ENCODE measurements around the gene ATP2A1.
"Not testable (repeated sequence)": the region's sequence is repeated elsewhere in the genome, so short reads cannot be mapped to it uniquely, and the experiment has no call there.

Gene ATP2A1

DNA sequence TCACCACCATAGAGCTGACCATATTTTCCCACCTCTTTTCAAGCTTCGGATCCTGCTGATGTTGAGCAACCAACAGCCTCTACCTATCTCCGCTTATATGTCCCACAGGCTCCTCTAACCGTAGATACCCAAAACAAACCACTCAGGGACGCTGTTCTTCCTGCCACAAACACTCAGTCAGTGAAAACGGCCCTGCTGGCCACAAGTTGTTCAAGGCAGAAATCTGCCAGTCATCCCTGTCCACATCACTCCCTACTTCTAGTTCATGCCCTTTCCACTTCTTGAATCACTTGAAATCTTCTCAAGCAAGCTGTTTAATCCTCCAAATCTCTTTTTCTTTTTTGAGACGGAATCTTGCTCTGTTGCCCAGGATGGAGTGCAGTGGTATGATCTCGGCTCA lies 38.8 kb downstream of the ATP2A1 start:
- Histone ChIP-seq H3K4me3 (no peak overlapping the region), H3K9me3 (no peaks in the 10 kb centered on the region), H3K27me3 (ENCODE audit: low read depth) (no peaks in the 10 kb centered on the region), H3K4me1 (no peaks in the 10 kb centered on the region), H3K36me3 (replicated peaks) (no peaks in the 10 kb centered on the region)
- DNase-seq (ENCODE audit: low spot score in 2 of 2) = no peak
- in situ Hi-C loops (cut with MboI; ENCODE audit: low sequenced_read_pairs) = no loop called here

DNA sequence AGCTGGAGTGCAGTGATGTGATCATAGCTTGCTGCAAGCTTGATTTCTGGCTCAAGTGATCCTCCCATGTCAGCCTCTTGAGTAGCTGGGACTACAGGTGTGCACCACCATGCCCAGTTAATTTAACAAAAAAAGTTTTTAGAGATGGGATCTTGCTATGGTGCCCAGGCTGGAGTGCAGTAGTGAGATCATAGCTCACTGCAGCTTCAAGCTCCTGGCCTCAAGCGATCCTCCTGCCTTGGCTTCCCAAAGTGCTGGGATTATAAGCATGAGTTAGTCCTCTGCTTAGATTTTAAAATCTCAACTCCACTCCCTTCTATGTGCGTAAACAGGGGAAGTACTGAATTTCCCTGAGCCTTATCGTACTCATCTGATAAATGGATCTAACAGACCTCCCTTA lies 40.4 kb downstream of the ATP2A1 start:
- H3K27me3 ChIP-seq (ENCODE audit: low read depth) = no peaks in the 10 kb centered on the region
- H3K4me1 ChIP-seq = no peaks in the 10 kb centered on the region
- H3K36me3 ChIP-seq (replicated peaks) = no peaks in the 10 kb centered on the region
- DNase-seq (ENCODE audit: low spot score in 2 of 2) = no peak
- in situ Hi-C loops (cut with MboI; ENCODE audit: low sequenced_read_pairs) = no loop called here
- no peak overlapping the region for H3K4me3 ChIP-seq
- no peaks in the 10 kb centered on the region for H3K9me3 ChIP-seq

DNA sequence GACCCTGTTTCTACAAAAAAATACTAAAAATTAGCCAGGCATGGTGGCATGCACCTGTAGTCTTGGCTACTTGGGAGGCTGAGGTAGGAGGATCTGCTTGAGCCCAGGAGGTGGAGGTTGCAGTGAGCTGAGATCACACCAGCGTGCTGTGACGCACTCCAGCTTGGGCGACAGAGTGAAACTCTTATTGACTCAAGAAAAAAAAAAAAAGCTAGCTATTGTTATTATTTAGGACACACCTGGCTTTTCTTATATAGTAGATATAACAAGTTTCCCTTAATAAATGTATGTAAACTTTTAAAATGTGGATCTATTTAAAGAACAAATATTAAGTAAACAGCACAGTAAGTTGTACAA lies 44.9 kb downstream of the ATP2A1 start:
- H3K36me3 ChIP-seq (replicated peaks) = no peaks in the 10 kb centered on the region
- no peaks in the 10 kb centered on the region for H3K27me3 ChIP-seq (ENCODE audit: low read depth)
- no peak overlapping the region for H3K4me3 ChIP-seq
- DNase-seq (ENCODE audit: low spot score in 2 of 2) = no peak
- H3K9me3 ChIP-seq = no peaks in the 10 kb centered on the region
- in situ Hi-C loops (cut with MboI; ENCODE audit: low sequenced_read_pairs) = no loop called here
- no peaks in the 10 kb centered on the region; the same call in 1 of the 2 replicates for H3K4me1 ChIP-seq

DNA sequence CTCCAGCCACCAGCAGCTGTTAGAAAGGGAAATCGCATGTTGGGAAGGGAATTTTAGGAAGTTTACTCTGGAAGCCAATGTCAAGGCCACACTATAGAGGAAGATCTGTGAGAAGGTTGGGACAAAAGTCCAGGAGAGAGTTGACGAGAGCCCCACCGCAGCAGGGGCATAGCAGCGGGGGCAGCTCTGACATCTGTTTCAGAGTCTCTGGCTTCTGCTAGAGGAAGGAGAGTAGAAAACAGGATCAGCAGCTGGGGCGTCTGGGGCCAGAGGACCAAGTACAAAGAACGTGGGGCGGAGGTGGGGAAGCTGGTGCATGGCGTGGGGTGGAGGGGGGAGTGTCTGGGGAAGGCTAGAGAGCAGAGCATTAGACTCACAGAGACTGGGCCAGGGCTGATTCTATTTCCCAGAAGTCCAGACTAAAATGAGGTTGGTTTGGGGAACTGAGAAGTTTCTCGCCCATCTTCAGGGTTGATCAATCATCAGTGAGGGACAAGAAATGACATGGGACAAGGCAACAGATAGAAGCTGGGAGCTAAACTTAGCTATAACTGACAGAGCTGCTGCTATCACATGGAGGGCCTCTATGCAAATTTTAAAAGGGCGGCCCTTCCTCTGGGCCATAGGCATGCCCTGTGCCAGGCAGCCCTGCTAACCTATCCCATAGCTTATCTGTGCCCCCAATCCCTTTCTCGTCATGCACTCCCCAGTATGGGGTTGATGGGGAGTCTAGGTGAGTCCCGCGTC lies 45.5 kb downstream of the ATP2A1 start:
- Histone ChIP-seq H3K4me3 (no peak overlapping the region), H3K36me3 (replicated peaks) (no peaks in the 10 kb centered on the region), H3K4me1 (no peaks in the 10 kb centered on the region; the same call in 1 of the 2 replicates), H3K9me3 (no peaks in the 10 kb centered on the region), H3K27me3 (ENCODE audit: low read depth) (no peaks in the 10 kb centered on the region)
- no peak for DNase-seq (ENCODE audit: low spot score in 2 of 2)
- in situ Hi-C loops (cut with MboI; ENCODE audit: low sequenced_read_pairs) = no loop called here

DNA sequence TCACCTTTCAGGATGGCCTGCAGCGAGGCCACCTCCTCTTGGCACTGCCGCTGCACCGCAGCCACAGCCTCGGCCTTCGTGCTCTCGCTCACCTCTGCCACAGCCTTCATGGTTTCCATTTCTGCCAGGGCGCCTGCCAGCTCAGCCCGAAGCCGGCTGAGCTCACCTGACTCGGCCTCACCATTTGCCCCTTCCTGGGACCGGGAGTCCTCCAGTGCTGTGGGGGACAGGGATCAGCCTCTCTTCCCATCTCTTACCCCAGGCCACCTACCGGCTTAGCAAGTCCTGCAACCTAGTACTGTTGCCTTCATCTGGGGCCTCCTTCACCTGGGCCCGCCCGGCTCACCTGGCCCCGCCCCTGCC lies 46.1 kb downstream of the ATP2A1 start:
- Histone ChIP-seq H3K4me3 (peak overlapping the region; percentile 87), H3K27me3 (ENCODE audit: low read depth) (no peaks in the 10 kb centered on the region), H3K36me3 (replicated peaks) (no peaks in the 10 kb centered on the region), H3K4me1 (no peaks in the 10 kb centered on the region; the same call in 1 of the 2 replicates), H3K9me3 (no peaks in the 10 kb centered on the region)
- no peak for DNase-seq (ENCODE audit: low spot score in 2 of 2)
- in situ Hi-C loops (cut with MboI; ENCODE audit: low sequenced_read_pairs) = no loop called here

DNA sequence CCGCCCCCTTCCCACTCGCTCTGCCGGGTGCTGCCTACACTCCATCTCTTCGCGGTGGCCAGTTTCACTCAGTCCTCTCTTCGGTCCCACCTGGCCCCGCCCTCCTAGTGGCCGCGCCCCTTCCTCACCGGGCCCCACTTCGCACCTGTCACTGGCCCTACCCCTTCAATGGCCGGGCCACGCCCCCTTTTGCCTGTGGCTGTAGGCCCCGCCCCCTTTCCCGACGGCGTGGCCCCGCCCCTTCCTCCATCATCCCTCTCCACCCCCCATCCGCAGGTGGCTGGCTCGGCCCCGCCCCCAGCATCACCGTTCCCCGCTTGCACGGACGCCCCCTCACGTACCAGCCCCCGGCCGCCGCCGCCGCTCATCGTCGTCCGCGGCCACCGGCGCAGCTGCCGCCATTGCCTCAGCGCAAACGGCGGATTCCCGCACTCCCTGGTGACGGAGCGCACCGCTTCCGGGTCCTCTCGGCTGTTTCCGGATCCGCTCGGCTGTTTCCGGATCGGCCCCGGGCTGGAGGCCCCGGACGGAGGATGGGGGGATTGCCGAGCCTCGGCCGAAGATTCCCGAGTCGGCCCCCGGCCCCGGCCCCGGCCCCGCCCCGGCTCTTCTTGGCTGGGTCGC lies 46.6 kb downstream of the ATP2A1 start, which contains the start of gene RABEP2:
Gene RABEP2 (minus strand): TSS at position 477 of the 624 bp plus-strand sequence. CDS start 75 bp downstream, at position 402.
- no peaks in the 10 kb centered on the region for H3K9me3 ChIP-seq
- DNase-seq (ENCODE audit: low spot score in 2 of 2) = peak; percentile 85 to 98
- H3K36me3 ChIP-seq (replicated peaks) = no peaks in the 10 kb centered on the region
- no peaks in the 10 kb centered on the region for H3K27me3 ChIP-seq (ENCODE audit: low read depth)
- no peaks in the 10 kb centered on the region; the same call in 1 of the 2 replicates for H3K4me1 ChIP-seq
- in situ Hi-C loops (cut with MboI; ENCODE audit: low sequenced_read_pairs) = no loop called here
- H3K4me3 ChIP-seq = peak within 1 kb of the TSS; percentile 87

DNA sequence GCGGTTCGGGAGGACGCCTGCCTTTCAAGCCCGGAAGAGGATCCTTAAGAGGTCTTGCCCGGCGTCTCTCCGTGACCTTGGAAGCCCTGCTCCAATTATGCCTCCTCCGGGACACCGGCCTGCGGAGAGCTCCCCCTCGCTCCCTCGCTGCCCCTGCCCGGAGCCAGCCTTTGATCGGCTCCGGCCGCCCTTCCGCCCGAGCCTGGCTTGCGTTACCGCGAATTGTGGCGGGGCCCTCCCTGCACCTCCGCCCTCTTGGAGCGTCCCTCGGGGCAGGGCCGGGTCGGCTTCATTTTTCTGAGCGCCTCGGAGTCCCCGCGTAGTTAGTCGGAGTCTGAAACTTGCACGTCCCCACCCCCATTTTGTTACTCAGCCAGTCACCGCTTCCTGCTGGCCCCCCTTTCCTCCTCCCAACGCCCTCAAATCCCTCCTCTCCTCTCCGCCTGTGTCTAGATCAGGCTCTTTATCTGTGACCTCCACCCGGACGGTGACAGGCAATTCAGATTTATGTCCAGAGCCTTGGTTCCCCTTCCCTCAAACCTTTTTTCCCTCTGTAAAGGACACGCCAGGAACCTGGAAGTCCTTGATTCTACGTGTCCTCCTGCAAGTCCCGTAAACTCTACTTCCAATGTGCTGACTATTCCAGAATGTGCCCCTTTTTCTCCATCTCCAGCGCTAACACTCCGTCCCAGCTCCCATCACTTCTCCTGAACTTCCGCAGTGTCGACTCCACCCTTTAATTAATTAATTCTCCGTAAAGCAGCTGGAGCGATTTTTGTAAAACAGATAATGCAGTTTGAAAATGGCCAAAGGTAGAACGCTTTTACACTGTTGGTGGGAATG lies 47.3 kb downstream of the ATP2A1 start:
- no peaks in the 10 kb centered on the region for H3K9me3 ChIP-seq
- no peaks in the 10 kb centered on the region; the same call in 1 of the 2 replicates for H3K4me1 ChIP-seq
- H3K36me3 ChIP-seq (replicated peaks) = no peaks in the 10 kb centered on the region
- DNase-seq (ENCODE audit: low spot score in 2 of 2) = peak; percentile 68 to 90
- no peaks in the 10 kb centered on the region for H3K27me3 ChIP-seq (ENCODE audit: low read depth)
- H3K4me3 ChIP-seq = peak overlapping the region; percentile 87
- in situ Hi-C loops (cut with MboI; ENCODE audit: low sequenced_read_pairs) = no loop called here

DNA sequence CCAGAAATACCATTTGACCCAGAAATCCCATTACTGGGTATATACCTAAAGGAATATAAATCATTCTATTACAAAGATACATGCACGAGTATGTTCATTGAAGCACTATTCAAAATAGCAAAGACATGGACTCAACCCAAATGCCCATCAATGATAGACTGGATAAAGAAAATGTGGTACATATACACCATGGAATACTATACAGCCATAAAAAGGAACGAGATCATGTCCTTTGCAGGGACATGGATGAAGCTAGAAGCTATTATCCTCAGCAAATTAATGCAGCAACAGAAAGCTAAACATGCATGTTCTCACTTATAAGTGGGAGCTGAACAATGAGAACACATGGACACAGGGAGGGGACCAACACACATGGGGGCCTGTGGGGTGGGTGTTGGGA lies 48.0 kb downstream of the ATP2A1 start:
- in situ Hi-C loops (cut with MboI; ENCODE audit: low sequenced_read_pairs); H3K4me1 ChIP-seq; DNase-seq (ENCODE audit: low spot score in 2 of 2); H3K36me3 ChIP-seq (replicated peaks); H3K9me3 ChIP-seq; H3K27me3 ChIP-seq (ENCODE audit: low read depth): not testable (repeated sequence)
- H3K4me3 ChIP-seq = peak overlapping the region; percentile 87; the same call in 1 of the 2 replicates

DNA sequence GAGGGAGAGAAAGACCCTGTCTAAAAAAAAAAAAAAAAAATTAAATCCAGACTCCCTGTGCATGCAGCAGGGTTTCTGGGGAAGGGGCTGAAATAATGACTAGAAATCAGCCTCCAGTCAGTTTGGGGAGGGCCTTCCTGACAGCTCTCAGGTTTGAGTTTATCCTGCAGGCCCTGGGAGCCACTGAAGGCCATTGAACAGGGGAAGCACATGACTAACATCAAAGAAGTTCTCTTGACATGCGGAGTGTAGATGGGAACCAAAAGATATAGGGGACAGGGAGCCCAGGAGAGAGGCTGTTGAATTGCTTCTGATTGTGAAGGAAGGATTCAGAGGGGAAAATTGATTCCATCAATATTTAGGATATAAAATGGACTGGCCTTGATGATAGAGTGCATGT lies 49.5 kb downstream of the ATP2A1 start:
- in situ Hi-C loops (cut with MboI; ENCODE audit: low sequenced_read_pairs) = no loop called here
- no peak for DNase-seq (ENCODE audit: low spot score in 2 of 2)
- no peaks in the 10 kb centered on the region for H3K36me3 ChIP-seq (replicated peaks)

DNA sequence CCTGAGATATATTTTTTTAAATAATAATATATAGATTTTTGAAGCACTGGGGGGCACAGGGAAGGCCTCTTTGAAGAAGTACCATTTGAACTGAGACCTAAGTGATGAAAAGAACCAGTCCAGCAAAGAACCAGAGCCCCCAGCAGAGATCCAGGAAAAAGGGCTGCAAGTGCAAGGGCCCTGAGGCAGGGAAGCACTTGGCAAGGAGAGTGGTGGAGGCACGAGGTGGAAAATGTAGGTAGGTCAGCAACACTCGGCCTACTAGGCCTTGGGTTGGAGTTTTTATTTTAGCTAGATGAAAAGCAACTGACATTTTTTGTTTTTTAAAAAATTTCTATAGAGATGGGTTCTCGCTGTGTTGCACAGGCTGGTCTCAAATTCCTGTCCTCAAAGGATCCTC lies 51.9 kb downstream of the ATP2A1 start:
- no peak for DNase-seq (ENCODE audit: low spot score in 2 of 2)
- Histone ChIP-seq H3K27me3 (ENCODE audit: low read depth) (no peaks in the 10 kb centered on the region), H3K4me3 (no peak overlapping the region), H3K4me1 (no peaks in the 10 kb centered on the region), H3K9me3 (no peaks in the 10 kb centered on the region), H3K36me3 (replicated peaks) (no peaks in the 10 kb centered on the region)
- in situ Hi-C loops (cut with MboI; ENCODE audit: low sequenced_read_pairs) = no loop called here

More for the DNA sequence above, 49.5 kb downstream of the ATP2A1 start:
- no peaks in the 10 kb centered on the region; the same call in 1 of the 2 replicates for H3K4me1 ChIP-seq
- no peaks in the 10 kb centered on the region for H3K9me3 ChIP-seq
- no peak overlapping the region for H3K4me3 ChIP-seq
- H3K27me3 ChIP-seq (ENCODE audit: low read depth) = no peaks in the 10 kb centered on the region

DNA sequence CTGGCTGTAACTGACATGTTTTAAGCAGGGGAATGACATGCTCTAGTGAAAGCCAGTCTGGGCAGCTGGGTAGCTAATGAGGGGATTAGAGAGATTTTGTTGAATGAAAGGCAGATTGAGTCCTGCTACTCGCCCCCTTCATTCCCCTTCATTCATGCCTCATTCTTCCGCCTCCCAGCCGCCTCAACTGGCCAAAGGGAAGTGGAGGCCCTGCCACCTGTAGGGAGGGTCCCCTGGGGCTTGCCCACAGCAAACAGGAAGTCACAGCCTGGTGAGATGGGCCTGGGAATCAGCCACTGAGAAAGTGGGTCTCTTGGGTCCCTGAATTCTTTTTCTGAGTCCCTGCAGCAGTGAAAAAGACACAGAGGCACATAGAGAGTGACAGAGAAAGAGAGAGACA lies 52.4 kb downstream of the ATP2A1 start:
- Histone ChIP-seq H3K36me3 (replicated peaks) (no peaks in the 10 kb centered on the region), H3K4me1 (no peaks in the 10 kb centered on the region), H3K4me3 (no peak overlapping the region), H3K9me3 (no peaks in the 10 kb centered on the region), H3K27me3 (ENCODE audit: low read depth) (no peaks in the 10 kb centered on the region)
- peak; percentile 24 to 55 for DNase-seq (ENCODE audit: low spot score in 2 of 2)
- in situ Hi-C loops (cut with MboI; ENCODE audit: low sequenced_read_pairs) = no loop called here

DNA sequence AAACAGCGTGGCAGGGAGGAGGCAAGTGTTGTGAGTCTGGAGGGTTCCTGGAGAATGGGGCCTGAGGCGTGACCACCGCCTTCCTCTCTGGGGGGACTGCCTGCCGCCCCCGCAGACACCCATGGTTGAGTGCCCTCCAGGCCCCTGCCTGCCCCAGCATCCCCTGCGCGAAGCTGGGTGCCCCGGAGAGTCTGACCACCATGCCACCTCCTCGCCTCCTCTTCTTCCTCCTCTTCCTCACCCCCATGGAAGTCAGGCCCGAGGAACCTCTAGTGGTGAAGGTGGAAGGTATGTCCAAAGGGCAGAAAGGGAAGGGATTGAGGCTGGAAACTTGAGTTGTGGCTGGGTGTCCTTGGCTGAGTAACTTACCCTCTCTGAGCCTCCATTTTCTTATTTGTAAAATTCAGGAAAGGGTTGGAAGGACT lies 53.5 kb downstream of the ATP2A1 start, which contains the start of gene CD19:
Gene CD19 (plus strand): TSS at position 171 of the 425 bp plus-strand sequence. CDS start 30 bp downstream, at position 201.
- no peak for DNase-seq (ENCODE audit: low spot score in 2 of 2)
- no peaks in the 10 kb centered on the region for H3K36me3 ChIP-seq (replicated peaks)
- H3K4me3 ChIP-seq = no peak within 1 kb of the TSS
- H3K27me3 ChIP-seq (ENCODE audit: low read depth) = no peaks in the 10 kb centered on the region
- H3K9me3 ChIP-seq = no peaks in the 10 kb centered on the region
- H3K4me1 ChIP-seq = peaks cover 2% of the 10 kb centered on the region; the same call in 1 of the 2 replicates
- in situ Hi-C loops (cut with MboI; ENCODE audit: low sequenced_read_pairs) = no loop called here

DNA sequence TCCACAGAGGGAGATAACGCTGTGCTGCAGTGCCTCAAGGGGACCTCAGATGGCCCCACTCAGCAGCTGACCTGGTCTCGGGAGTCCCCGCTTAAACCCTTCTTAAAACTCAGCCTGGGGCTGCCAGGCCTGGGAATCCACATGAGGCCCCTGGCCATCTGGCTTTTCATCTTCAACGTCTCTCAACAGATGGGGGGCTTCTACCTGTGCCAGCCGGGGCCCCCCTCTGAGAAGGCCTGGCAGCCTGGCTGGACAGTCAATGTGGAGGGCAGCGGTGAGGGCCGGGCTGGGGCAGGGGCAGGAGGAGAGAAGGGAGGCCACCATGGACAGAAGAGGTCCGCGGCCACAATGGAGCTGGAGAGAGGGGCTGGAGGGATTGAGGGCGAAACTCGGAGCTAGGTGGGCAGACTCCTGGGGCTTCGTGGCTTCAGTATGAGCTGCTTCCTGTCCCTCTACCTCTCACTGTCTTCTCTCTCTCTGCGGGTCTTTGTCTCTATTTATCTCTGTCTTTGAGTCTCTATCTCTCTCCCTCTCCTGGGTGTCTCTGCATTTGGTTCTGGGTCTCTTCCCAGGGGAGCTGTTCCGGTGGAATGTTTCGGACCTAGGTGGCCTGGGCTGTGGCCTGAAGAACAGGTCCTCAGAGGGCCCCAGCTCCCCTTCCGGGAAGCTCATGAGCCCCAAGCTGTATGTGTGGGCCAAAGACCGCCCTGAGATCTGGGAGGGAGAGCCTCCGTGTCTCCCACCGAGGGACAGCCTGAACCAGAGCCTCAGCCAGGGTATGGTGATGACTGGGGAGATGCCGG lies 54.3 kb downstream of the ATP2A1 start:
- Histone ChIP-seq H3K4me1 (peaks cover 2% of the 10 kb centered on the region; the same call in 1 of the 2 replicates), H3K36me3 (replicated peaks) (no peaks in the 10 kb centered on the region), H3K4me3 (no peak overlapping the region), H3K27me3 (ENCODE audit: low read depth) (no peaks in the 10 kb centered on the region), H3K9me3 (no peaks in the 10 kb centered on the region)
- no peak for DNase-seq (ENCODE audit: low spot score in 2 of 2)
- in situ Hi-C loops (cut with MboI; ENCODE audit: low sequenced_read_pairs) = no loop called here

All from HAP-1 (cell line).